K562 (cell line): ENCODE measurements around the gene SCYL3. TPM values are rescaled to one million over a fixed set of nuclear protein-coding genes. Genes with fewer than 3 reads are reported as not detected.

Experiments
- CBX2 ChIP-seq: fragments of 200-600 bp; sonication (generic); IDR thresholded peaks from one replicate; pipeline ENCODE4 v1.6.1; 2012; ENCODE audit warnings: mild to moderate bottlenecking, low read length, inconsistent platforms; ENCODE audit not compliant: insufficient read depth, poor library complexity, severe bottlenecking
- GTF3C2 ChIP-seq: IDR thresholded peaks from 3 replicates; pipeline ENCODE4 v1.6.1; 2011; ENCODE audit warnings: borderline replicate concordance, mild to moderate bottlenecking, moderate library complexity; ENCODE audit not compliant: insufficient read length; ENCODE audit errors: extremely low read depth
- KLF6 ChIP-seq: fragments of 250-450 bp; sonication (Bioruptor Pico); IDR thresholded peaks from 2 replicates; pipeline ENCODE4 v1.4.0; 2020; ENCODE audit warnings: mild to moderate bottlenecking, moderate library complexity, borderline replicate concordance
- LEF1 ChIP-seq: fragments of 450-650 bp; IDR thresholded peaks from 2 replicates; pipeline ENCODE4 v1.6.1; 2016; ENCODE audit warnings: mild to moderate bottlenecking
- MXD1 ChIP-seq: fragments of 250-450 bp; sonication (Bioruptor Pico); IDR thresholded peaks from 2 replicates; pipeline ENCODE4 v1.8.0; 2021; ENCODE audit warnings: borderline replicate concordance, mild to moderate bottlenecking, moderate library complexity; ENCODE audit not compliant: poor library complexity, severe bottlenecking
- NFIX ChIP-seq: fragments of 250-450 bp; sonication (Bioruptor Pico); IDR thresholded peaks from 2 replicates; pipeline ENCODE4 v1.4.0; 2020; ENCODE audit warnings: low read depth, mild to moderate bottlenecking, moderate library complexity
- NR2C2 ChIP-seq, 2 experiments: fragments of 200-800 bp in 1 of 2; sonication (Bioruptor generic) in 1 of 2; sonication (generic) in 1 of 2; formaldehyde crosslinking in 1 of 2; IDR thresholded peaks; 2 replicates each; pipeline versions ENCODE4 v1.6.1 to v1.8.0; 2016 to 2022; ENCODE audit warnings: mild to moderate bottlenecking in 1 of 2, missing compliant biosample characterization in 1 of 2, missing genetic modification characterization in 1 of 2, missing genetic modification reagents in 1 of 2
- SRSF9 ChIP-seq: fragments of 200-400 bp; formaldehyde crosslinking; IDR thresholded peaks from 2 replicates; pipeline ENCODE4 v1.6.1; 2017; ENCODE audit warnings: low read depth, low read length, borderline replicate concordance
- U2AF1 ChIP-seq: fragments of 200-400 bp; formaldehyde crosslinking; optimal IDR thresholded peaks from 2 replicates; pipeline ENCODE3; 2017; ENCODE audit warnings: mild to moderate bottlenecking, low read depth, low read length, moderate library complexity
- ZBTB1 ChIP-seq: sonication (generic); formaldehyde crosslinking; IDR thresholded peaks from 2 replicates; pipeline ENCODE4 v1.8.1; 2023; ENCODE audit warnings: missing genetic modification reagents, low read depth, mild to moderate bottlenecking, borderline replicate concordance
- ZNF174 ChIP-seq: fragments of 250-450 bp; sonication (Bioruptor Pico); IDR thresholded peaks from 2 replicates; pipeline ENCODE4 v1.4.0; 2020; ENCODE audit warnings: mild to moderate bottlenecking
- ZNF57 ChIP-seq: fragments of 450-650 bp; formaldehyde crosslinking; IDR thresholded peaks from 2 replicates; pipeline ENCODE4 v1.4.0; 2020; ENCODE audit warnings: mild to moderate bottlenecking, moderate library complexity
- polyA plus RNA-seq, 8 experiments: library from polyadenylated mRNA; depleted of rRNA in 4 of 8; stranded (reverse) in 5 of 8; unstranded in 3 of 8; fragments of >200 nt; fragmentation: Nextera tagmentation in 2 of 8; fragmentation: Illumina TruSeq in 1 of 8; extraction: Ambion mirVana in 2 of 8; extraction: Trizol in 1 of 8; gene quantifications; 2 replicates each; pipeline versions ENCODE4 v1.2.1 to v1.2.3, GENCODE V29; 2011 to 2014; ENCODE audit warnings: inconsistent platforms in 1 of 8, missing spikeins in 1 of 8
- total RNA-seq, 7 experiments: library from RNA; depleted of rRNA in 6 of 7; stranded (reverse); fragments of >200 nt in 6 of 7; fragmentation: Illumina TruSeq in 2 of 7; extraction: Trizol in 2 of 7; gene quantifications; 2 replicates each; pipeline versions ENCODE4 v1.2.1 to v1.2.3, GENCODE V29; 2011 to 2021; ENCODE audit warnings: low replicate concordance in 1 of 7

The SCYL3 gene
- total and polyA plus RNA-seq, 9 of the 15 experiments (the other 6 are each of a cell fraction or from before 2014, with no cell fraction given) = 3.6 to 11.4 (median 7.1) TPM

- TF ChIP-seq SRSF9 (no peak), ZNF174 (no peak), U2AF1 (no peak), ZBTB1 (CRISPR knock-in tag) (no peak), GTF3C2 (no peak), ZNF57 (CRISPR knock-in tag) (no peak), KLF6 (CRISPR knock-in tag) (no peak), NFIX (no peak), LEF1 (no peak), NR2C2 (CRISPR knock-in tag; IDR thresholded peaks at IDR 0.05) (no peak), NR2C2 (tag; IDR thresholded peaks at IDR 0.05) (no peak), MXD1 (CRISPR knock-in tag) (no peak), CBX2 (no peak)
These were observed 44.2 kb downstream of the SCYL3 start (continued) for GRCh38 chr1:169849346-169850022.
